ENCODE measurements around the gene CDK5RAP1.

CDK5RAP1 gene

DNA sequence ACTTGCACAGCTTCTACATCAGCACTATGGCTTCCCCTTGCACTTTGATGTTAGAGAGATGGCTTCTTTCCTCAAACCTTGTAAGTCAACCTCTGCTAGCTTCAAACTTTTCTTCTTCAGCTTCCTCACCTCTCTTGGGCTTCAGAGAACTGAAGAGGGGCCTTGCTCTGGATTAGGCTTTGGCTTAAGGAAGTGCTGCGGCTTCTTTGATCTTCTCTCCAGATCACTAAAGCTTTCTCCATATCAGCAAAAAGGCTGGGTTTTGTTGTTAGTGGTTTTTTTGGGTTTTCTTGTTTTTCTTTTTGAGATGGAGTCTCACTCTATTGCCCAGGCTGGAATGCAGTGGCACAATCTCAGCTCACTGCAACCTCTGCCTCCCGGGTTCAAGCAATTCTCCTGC, 24.0 kb downstream of the CDK5RAP1 start:
- DNase-seq = no peak

DNA sequence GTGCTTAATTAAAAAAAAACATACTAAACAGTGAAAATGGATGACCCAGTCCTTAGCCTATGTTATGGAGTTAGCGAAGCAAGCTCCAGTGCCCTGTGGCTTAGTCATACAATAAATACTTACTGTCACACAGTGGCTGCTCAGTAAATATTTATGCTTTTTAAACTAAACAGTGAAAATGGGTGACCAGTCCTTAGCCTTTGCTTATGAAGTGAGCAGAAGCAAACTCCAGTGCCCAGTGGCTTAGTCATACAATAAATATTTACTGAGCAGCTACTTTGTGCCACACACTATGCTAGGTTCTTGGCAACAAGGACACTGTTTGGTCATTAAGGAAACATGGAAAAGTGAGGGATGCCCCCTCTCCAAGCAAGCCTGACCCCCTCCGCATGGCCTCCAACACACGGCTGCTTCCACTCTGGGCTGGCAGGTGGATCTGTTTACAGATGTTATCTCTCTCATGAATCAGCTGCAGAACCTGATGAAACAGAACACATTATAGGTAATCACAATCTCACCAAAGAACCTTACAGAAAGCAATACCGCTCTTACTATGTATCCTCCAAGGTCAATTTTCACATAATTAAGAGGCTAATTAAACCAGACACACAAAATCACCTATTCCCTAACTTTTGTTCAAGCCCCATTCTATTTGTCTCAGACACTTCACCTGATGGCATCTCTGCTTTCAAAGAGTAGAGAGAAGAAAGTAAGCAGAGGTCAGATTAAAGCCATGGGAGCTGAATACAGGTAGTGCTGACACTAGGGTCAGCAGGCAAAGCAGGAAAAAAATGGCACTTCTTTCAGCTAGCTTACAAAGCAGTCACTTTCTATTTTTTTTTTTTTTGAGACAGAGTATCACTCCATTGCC, 27.3 kb downstream of the CDK5RAP1 start:
- DNase-seq = peak in 1 of 2 experiments; percentile 42

DNA sequence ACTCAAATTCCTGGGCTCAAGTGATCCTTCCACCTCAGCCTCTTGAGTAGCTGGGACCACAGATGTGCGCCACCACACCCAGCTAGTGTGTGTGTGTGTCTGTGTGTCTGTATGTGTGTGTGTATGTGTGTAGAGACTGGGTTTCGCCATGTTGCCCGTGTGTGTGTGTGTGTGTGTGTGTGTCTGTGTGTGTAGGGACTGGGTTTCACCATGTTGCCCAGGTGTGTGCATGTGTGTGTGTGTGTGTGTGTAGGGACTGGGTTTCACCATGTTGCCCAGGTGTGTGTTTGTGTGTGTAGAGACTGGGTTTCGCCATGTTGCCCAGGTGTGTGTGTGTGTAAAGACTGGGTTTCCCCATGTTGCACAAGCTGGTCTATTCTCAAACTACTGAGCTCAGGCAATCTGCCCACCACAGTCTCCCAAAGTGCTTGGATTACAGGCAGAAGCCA, 28.3 kb downstream of the CDK5RAP1 start:
- DNase-seq = no peak

DNA sequence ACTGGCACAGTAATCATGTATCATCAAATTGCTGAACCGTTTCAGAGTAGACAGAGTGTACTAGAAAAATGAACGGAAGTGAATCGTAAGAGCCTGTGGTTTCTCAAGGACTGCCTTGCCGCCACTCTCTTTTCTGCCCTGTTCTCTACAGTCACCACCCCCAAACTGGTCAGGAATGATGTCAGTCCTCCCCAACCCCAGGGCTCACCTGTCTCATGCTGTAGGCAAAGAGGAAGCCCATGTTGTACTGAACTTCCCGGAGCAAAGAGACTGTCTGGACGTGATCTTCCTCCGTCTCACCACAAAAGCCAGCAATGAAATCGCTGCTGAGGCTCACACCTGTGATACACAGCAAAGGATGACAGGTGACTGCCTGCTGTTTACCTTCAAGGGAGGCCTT, 31.0 kb downstream of the CDK5RAP1 start:
- DNase-seq = no peak

DNA sequence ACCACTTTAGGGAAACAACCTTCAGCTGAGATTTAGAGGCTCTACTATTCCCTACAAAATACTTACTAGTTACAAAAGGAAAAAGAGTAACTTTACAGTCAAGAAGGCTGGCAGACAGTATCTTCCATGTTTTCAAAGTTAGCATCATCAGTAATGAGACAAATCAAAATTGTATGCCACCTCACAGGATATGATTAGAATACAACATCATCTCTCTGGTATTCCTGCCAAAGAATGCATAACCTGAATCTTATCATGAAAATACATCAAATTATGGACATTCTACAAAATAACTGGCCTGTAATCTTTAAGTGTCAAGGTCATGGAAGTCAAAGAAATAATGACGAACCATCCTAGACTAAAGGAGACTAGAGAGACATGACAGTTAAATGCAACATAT, 38.4 kb downstream of the CDK5RAP1 start:
- no peak for DNase-seq

DNA sequence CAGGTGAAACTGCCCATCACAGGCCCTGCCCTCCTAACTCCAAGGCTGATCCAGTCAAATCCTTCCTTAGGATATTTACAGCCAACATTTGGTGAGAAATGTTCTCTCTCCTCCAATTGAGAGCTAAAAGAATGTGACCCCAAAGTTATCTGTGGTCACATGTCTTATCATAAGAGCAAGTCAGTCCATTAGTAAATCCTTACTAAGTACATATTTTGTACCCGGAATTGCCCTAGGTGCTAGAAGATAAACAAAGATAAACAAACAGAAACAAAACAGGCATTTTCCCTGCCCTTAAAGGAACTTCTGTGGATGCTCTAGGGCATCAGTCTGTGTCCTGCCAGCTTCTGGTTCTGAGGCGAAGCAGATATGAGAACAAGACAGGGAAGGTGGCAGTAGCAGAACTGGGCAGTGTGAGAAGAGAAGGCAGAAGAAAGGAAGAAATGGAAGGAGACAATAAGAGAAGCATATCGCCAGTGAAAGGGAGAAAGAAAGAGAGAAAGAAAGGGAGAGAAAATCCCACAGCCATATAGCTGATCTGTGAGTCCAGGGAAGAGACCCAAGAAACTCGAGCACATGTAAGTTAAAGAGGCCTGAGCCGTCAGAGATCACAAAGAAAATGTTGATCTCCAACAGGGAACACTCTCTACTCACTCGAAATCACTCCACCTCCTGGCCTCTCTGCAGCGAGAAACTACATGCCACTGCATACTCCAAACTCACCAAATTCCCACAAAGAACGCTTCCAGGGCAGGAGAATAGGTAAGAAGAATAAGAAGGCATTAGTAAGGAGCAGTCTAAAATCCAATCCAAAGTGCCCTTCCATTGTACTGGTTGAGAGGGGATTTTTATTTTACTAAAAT, 41.7 kb downstream of the CDK5RAP1 start:
- no peak for DNase-seq

DNA sequence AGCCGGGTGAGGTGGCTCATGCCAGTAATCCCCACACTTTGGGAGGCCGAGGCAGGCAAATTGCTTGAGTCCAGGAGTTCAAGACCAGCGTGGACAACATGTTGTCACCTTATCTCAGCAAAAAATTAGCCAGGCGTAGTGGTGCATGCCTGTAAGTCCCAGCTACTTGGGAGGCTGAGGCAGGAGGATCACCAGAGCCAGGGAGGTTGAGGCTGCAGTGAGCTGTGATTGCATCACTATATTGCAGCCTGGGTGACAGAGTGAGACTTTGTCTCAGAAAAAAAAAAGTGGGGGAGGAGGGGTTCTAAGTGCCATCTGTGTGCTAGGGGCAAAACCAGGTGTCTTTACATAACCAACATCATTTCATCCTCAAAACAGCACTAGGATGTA, 48.3 kb downstream of the CDK5RAP1 start:
- no peak for DNase-seq

DNA sequence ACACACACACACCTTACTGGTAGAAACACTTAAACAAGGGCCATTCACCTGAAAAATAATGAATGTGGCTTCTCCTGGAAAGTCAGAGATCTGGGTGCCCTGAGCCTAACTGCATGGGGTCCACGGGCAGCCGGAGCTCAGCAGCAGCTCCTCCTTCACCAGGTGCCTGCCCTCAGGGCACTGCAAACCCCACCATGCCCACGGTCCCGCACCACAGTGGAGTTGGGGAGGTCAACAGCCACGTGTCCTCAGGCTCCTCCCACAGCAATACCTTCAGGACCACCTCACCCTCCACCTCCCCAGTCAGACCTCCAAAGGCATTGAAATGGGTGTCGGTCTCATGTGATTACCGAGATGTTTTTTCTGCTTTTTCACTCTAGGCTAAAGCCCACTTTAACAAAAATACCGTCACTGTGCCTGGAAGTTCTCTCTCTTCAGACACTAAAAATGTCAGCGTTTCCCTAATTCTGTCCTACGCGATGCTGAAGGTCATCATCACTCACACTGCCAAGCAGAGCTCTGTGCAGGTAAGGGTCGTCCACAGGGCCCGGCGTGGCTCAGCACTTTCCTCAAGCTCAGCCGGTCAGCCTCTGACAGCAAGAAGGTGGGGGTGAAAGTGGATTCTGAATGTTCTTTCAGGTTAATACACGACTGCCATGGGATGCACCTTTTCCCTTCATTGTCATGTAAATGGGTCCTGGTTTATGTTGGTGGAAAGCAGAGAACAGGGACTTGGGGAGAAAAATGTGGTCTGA, 48.9 kb downstream of the CDK5RAP1 start:
- no peak for DNase-seq

DNA sequence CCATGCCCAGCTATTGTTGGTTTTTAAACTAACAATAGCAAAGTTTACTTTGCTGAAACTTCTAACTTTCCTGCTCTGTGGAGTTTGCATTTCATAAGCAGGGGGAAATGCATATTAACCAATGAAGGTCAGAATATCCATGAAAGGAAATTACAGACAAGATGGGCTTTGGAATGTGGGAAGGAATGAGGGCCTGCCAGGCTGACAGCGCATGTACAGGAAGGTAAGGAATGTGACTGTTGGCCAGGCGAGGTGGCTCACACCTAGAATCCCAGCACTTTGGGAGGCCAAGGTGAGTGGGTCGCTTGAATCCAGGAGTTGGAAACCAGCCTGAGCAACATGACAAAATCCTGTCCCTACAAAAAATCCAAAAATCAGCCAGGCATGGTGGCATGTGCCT, 49.6 kb downstream of the CDK5RAP1 start:
- DNase-seq = no peak

DNA sequence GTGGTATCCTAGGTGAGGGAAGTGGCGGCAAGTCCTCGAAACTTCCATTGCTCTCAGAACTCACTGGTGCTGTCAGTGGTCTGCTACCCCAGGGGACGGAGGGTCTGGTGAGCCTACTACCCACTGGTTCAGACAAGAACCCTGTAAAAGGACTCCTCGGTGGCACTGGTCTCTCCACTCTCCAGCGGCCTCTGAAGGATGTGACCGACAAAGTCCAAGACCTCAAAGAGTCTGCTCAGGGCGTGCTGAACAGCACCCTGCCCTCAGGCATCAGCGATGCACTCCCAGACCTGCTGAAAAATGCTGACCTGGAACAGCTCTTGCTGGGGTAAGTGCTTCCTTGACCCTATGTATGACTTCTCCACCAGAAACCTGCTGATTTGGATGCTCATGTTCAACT, 51.8 kb downstream of the CDK5RAP1 start:
- DNase-seq = no peak

DNA sequence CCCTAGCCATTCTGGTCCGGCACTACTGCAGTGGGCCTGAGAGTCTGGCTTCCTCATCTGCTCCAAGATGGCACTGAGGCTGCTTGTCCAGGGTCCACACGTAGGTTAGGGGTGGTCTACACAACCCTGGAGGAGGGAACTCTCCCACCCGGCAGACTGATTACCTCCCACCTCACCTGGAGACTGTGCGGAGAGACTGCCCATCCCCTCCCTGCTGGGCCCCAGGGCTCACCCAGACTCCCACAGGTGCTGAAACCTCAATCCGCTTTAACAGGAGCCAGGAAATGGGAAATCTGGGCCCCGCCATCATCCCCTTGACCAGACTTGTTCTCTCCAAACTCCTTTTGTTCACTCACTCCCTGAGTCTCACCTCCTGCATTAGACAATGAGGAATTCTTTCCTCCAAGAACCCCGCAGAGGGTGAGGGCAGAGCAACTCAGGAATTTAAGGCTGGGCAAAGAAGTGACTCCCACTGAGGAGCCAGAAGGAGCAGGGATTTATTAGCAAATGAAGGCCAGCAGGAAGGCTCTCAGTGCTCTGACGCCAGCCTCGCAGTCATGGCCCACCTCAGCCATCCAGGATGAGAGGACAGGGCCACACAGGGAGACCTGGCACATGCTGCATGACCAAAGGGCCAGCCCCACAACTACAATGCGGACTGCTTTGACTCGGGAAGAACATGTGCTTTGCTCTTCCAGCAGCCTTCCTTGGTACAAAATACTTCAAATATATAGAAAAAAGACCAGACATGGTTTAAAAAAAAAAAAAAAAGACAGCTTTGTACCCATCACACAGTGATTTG, 53.0 kb downstream of the CDK5RAP1 start:
- DNase-seq = no peak

DNA sequence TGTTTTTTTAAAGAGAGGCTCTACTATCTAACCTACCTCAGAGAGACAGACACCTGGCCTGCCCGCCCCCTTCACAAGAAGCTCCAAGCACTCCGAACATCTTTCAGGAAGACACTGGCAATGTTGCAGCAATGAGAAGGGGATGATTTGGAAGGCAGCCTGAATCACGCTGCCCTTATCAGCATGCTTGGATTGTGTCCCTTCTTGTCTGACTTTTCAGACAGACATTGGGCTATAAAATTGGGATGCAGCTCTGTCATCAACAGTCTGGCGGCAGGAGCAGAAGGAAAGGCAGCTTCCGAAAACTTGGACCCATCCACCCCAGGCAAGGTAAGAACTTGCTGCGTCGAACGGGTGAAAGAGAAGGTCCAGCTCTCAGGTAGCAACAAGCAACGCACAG, 56.0 kb downstream of the CDK5RAP1 start:
- no peak for DNase-seq

DNA sequence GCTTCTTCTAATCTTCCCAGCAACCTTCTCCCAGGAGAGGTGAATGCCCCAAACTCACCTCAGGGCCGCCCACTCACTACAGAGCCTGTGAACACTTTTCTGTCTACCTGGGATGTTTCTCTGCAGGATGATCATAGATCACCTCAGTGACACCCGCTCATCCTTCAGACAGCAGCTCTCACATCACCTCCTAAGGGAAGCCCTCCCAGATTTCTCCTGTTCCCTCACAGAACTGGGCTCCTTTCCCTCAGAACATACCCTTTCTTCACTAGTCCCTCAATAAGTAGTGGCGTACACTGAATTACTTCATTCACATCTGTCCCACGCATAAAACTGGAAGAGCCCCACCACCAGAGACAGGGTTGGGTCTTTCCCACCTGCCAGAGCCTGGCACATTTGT, 57.8 kb downstream of the CDK5RAP1 start:
- no peak for DNase-seq

DNA sequence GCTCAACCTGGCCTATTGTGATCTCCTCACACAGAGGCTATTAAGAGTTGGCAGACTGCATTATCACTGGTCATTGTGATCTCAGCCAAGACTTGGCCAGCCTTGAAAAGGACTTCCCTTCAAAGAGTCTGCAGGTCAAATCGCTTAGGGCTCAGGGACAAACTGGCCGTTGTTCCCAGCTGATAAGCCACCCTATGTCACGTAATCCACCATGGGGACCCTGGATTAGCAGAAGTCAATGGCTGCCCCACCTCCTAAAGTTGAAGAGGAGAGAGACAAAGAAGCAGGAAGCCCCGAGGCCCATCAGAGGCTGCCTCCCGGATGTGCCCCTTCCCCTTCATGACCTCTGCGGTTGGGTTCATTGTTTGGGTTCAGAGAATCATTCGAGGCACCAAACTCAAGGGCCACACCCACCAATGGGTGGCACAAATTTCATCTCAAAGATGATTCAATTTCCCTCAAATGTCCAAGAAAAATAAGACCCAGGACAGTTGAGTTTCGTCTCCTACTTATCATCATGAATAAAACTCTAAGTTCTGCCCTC, 61.7 kb downstream of the CDK5RAP1 start:
- no peak for DNase-seq

DNA sequence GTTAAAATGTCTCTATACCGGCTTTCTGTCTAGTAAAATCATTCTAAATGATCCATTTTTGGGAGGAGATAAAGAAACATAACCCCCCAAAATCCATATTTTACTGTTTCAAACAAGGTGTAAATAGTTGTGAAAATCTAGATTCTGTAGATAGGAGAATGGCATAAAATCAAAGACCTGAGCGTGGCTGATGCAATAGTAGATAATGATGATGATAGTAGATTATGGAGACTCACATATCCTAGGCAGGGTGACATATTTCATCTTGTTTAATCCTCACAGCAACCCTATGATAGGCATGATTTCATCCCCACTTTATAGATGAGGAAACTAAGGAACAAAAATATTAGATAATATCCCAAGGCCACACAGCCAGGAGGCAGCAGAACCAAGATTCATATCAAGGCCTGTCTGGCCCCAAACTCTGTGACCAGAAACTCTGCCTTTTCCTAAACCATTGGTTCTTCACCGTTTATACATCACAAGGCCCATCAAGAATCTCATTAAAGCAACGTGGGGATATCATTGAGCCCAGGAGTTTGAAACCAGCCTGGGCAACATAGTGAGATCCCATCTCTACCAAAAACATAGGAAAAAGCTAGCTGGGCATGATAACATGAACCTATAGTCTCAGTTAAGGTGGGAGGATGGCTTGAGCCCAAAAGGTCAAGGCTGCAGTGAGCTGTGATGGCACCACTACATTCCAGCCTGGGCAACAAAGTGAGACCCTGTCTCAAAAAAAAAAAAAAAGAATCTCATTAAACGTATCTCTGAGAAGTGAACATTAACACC, 62.7 kb downstream of the CDK5RAP1 start:
- no peak for DNase-seq

DNA sequence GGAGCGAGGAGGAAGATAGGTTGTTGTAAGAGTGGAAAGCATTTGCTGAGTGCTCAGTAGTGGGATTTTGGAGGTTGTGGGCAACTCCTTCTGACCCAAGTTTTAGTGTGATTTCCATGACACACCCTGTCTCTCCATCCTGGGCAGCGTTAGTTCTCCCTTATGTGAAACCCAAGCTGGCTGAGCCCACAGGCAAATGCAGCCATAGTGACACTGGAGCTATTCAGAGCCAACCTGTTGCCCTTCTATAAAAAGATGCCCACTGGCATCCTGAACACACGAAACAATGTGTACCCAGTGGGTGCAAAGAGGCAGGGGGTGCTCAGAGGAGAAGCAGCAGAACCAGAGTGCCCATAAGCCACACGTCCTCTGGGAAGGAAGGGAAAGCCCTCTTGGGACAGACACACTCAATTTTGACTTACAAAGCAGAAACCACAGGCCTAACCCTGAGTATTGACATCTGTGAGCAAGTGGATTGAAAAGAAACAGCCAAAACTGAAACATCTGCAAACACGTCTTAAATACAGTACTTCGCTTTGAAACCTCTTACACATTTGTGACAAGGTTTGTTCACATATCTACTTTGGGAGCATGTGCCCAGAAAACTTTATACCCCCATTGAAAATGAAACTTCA, 63.7 kb downstream of the CDK5RAP1 start:
- DNase-seq = no peak

DNA sequence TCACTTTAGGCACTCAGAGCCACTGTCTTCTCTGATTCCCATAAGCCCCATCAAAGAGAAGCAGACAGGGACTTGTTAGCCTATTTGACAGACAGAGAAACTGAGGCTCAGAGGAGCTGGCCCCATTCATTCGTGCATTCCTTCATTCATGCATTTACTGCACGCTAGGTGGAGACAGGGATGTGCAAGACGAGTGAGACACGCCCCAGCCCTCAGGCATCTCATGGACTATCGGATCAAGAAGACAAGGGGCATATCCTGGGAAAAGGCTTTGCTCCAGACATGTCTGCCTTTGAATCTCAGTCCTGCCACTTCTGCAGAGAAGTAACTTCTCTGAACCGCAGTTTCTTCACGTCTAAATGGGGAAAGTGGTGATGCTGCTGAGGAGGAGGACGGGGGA, 64.2 kb downstream of the CDK5RAP1 start:
- DNase-seq = no peak

DNA sequence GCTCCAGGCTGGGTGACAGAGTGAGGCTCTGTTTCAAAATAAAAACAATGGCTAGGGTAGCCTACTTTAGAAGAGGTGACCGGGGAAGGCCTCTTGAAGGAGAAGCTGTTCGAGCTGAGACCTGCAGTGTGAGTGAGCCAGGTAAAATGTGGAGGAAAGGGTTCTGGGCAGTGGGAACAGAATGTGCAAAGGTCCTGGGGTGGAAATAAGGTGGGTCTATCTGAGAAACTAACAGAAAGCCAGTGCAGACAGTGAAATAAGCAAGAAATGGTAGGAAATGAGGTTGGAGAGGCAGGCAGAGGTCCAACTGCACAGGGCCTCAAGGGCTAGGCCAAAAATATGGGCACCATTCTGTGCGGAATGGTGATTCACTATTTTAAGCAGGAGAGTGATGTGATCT, 64.9 kb downstream of the CDK5RAP1 start:
- no peak for DNase-seq

DNA sequence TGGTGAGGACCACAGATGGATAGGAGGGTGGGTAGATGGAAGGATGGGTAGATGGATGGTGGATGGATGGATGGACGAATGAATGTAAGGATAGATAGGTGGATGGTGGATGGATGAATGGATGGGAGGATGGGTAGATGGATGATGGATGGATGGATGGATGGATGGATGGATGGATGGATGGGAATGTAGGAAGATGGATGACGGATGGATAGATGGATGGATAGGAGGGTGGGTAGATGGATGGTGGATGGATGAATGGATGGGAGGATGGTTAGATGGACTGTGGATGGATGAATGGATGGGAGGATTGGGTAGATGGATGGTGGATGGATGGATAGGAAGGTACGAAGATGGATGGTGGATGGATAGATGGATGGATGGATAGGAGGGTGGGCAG, 67.2 kb downstream of the CDK5RAP1 start:
- DNase-seq = no peak

DNA sequence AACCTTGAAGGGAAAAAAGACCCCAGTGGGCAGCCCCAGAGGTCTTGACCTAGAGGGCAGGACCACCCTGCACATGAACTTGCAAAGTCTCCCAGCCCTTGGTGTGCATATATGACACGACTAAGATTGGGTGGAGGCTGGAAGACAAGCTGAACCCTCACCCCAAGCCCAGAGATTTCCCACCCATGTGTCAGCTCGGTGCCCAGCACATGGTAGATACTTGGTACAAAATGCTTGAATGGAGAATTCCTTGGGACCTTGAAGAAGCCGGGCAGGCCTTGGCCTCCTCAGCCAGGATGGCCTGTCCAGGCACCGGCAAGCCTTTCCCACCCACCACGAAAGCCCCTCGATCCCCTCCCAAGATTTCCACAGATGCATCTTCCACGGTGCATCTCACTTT, 67.7 kb downstream of the CDK5RAP1 start:
- DNase-seq = no peak

Measured in NCI-H526 (cell line).